Forelimb muscle (tissue), 1 donor: ENCODE results near the gene RHOJ. TPM values are rescaled to one million over a fixed set of nuclear protein-coding genes. Genes with fewer than 3 reads are reported as not detected.
A peak's percentile ranks its signal among the peaks of the same experiment; 100 is the strongest.
"Not testable (repeated sequence)": the region's sequence is repeated elsewhere in the genome, so short reads cannot be mapped to it uniquely, and the experiment has no call there.

Experiments used
- DNase-seq: peaks from one replicate; pipeline ENCODE4 v3.0.0-alpha.2; 2013; ENCODE audit warnings: low read depth
- polyA plus RNA-seq: library from polyadenylated mRNA; unstranded; fragments of 120-200 nt; gene quantifications from one replicate; pipeline ENCODE4 v1.2.1, GENCODE V29; 2013; ENCODE audit not compliant: insufficient read length

RHOJ gene
- polyA plus RNA-seq, 1 donor = 25.9 TPM

GRCh38 chr14:63266106-63266505 is 61.9 kb downstream of the RHOJ start:
- DNase-seq = no peak

- no peak for DNase-seq
Observed at GRCh38 chr14:63267171-63267570, 62.9 kb downstream of the RHOJ start.

- no peak for DNase-seq
Observed at GRCh38 chr14:63268771-63269170, 64.5 kb downstream of the RHOJ start.

GRCh38 chr14:63269561-63270225 is 65.5 kb downstream of the RHOJ start:
- DNase-seq = no peak

GRCh38 chr14:63273129-63273528 is 68.9 kb downstream of the RHOJ start:
- DNase-seq = no peak

- DNase-seq = peak; percentile 57
Observed at GRCh38 chr14:63273717-63274655, 69.7 kb downstream of the RHOJ start.

GRCh38 chr14:63275611-63276010 is 71.4 kb downstream of the RHOJ start:
- DNase-seq = no peak

- no peak for DNase-seq
Observed at GRCh38 chr14:63276016-63276415, 71.8 kb downstream of the RHOJ start.

- DNase-seq = no peak
Observed at GRCh38 chr14:63276492-63277342, 72.5 kb downstream of the RHOJ start.

GRCh38 chr14:63277591-63278183 is 73.4 kb downstream of the RHOJ start:
- no peak for DNase-seq

GRCh38 chr14:63279933-63280332 is 75.7 kb downstream of the RHOJ start:
- not testable (repeated sequence) for DNase-seq

- no peak for DNase-seq
Observed at GRCh38 chr14:63282997-63283883, 79.0 kb downstream of the RHOJ start.

- DNase-seq = no peak
Observed at GRCh38 chr14:63283884-63284248, 79.6 kb downstream of the RHOJ start.

- DNase-seq = no peak
Observed at GRCh38 chr14:63286071-63286470, 81.8 kb downstream of the RHOJ start.

GRCh38 chr14:63287666-63288483 is 83.6 kb downstream of the RHOJ start:
- no peak for DNase-seq

GRCh38 chr14:63288853-63289252 is 84.6 kb downstream of the RHOJ start:
- no peak for DNase-seq

- DNase-seq = no peak
Observed at GRCh38 chr14:63290741-63291430, 86.6 kb downstream of the RHOJ start.

GRCh38 chr14:63292805-63293204 is 88.6 kb downstream of the RHOJ start:
- DNase-seq = no peak

GRCh38 chr14:63295231-63295685 is 91.0 kb downstream of the RHOJ start:
- no peak for DNase-seq
